HG03571 (cell line): ENCODE results near the gene SLC1A1.

ENCODE experiments used
- ATAC-seq: cut with Tn5 transposase; IDR thresholded peaks from one replicate; pipeline ENCODE4 v1.9.1; 2021; ENCODE audit not compliant: unreplicated experiment

SLC1A1 gene

GRCh38 chr9:4614627-4615026, 124.4 kb downstream of the SLC1A1 start:
- ATAC-seq = no peak

DNA sequence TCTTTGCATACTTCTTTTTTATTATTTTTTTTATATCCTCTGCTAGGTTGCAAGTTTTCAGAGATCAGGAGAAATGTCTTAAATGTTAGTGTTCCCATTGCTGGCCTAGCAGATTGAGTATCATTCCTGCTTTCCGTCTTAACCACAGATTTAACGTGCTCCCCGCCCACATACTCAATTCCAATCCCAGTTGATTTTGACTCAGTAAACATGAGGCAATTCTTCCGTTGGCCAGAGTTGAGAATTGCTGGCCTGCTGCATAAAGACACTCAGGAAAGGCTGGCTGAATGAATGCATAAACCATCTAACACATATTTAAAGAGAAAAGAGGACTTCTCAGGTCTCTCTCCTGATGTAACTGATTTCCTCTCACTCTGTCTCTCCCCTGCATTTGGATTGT, 125.0 kb downstream of the SLC1A1 start:
- ATAC-seq = no peak

- no peak for ATAC-seq
Observed at GRCh38 chr9:4615778-4616177, 125.5 kb downstream of the SLC1A1 start.

DNA sequence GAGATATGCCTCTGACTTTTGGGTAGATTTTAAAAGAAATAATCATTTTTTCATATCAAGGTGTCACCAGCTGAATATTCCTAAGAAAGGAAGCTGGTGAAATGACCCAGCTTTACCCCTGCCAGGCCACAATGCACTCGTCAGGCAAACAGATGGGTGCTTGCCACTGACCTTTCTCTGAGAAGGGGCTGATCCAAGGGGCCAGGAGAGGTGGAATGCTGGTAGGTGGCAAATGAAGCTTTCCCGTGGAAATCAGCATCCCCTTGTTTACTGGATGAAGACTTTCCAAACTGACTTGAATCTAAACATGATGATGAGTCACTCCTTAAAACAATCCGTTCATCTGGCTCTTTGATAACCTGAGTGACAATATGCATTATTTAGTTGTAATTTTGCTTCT, 127.5 kb downstream of the SLC1A1 start:
- no peak for ATAC-seq

DNA sequence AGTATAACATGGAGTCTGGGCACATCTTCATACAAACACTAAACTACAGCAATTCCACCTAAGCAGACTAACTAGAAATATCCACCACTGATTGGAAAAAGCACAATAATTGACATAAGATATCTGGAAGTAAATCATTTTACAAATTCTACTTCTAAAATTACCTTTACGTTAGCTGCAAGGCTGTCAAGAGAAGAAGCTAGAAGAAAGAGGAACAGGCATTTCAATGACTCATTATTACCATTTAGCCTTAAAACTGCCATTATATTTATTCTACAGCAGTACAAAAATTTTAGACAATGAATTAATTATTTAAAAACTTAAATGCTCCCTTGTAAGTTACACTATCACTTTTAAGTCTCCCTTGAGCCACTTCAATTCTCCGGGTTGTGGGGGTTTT, 128.4 kb downstream of the SLC1A1 start:
- ATAC-seq = no peak

- ATAC-seq = no peak
Observed at GRCh38 chr9:4620057-4620765, 129.9 kb downstream of the SLC1A1 start.

DNA sequence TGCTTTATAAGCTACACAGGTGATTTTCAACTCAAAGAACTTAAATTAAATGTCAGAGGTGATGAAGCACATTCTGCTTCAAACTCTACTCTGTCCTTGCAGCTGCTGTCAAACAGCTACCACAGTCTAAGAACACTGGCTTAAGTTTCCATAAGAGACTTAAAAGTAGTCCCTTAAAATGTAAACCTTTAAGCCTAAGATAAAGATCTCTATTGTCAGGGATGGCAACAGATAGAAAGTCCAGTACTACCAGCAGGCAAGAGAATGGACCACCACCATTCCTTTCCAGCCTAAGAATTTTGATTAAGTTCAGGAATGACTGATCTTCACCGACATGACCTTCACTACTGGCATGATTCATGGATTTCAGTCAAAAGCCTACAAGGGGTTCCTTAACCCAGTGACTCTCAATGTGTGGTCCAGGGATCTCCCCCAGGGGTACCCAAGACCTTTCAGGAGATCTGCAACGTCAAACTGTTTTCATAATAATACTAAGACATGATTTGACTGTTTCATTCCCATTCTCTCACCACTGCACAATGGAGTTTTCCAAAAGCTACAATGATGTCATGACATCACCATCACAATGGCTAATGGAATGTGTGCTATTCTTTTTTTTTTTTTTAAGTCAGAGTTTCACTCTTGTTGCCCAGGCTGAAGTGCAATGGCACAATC, 130.8 kb downstream of the SLC1A1 start:
- no peak for ATAC-seq

- ATAC-seq = no peak
Observed at GRCh38 chr9:4622016-4622415, 131.7 kb downstream of the SLC1A1 start.

GRCh38 chr9:4630836-4631235, 140.6 kb downstream of the SLC1A1 start:
- no peak for ATAC-seq
